ENCODE measurements around the gene BPHL.
"Not testable (repeated sequence)": the region's sequence is repeated elsewhere in the genome, so short reads cannot be mapped to it uniquely, and the experiment has no call there.

Gene BPHL

DNA sequence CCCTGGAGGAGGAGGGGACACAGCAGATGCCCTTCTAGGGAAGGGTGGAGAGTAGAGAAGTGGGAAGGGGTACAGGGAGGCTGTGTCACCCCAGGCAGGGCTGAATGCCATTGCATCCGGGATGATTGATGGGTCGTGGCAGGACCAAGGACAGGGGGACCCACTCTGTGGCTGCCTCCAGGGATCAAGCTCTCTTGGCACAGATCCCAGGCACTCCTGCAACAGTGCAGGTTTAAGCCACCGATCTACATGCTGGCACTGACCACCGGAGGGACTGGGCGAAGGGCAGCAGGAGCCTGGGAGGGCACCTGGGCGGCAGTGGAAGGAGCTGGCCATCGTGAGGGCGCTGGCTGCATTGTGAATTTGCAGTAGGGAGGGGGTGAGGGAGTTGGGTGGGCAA lies 61.4 kb downstream of the BPHL start:
- DNase-seq (ENCODE audit: low spot score), result not testable (repeated sequence)

DNA sequence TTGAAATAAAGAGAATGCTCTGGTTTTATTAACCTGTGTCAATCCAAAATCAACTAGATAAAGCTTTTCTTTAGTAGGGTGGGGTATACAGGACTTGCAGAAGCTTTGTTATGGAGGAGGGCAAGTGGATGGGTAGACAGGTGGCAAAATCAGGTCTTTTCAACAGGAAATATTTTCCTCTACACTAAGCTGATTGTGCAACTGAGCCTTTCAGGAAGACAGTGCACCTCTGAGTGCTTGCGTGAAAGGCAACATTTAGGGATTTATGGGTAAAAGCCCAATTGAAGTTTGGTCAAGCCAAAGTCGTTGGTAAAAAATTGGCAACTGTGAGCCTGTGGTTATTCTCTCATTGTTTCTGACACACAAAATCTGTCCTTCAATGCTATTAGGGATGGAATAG lies 62.6 kb downstream of the BPHL start:
- no peak for DNase-seq (ENCODE audit: low spot score)

DNA sequence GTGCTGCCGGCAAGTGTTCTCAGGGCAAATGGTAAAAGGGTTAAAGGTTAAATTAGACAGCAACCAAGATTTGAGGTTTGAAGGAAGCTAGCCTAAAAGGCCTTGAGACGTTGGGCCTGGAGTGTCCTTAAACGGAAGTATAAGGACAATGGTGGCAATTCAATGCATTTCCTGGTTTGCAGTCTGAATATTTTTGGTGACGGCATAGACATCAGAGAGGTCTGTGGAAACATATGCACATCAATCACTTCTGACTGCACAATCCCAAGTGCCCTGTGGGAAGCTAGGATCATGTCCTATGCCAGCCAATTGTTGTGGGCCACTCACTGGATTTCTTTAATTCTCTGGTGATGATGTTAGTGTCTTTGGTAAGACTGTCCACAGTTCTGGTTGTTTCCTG lies 64.6 kb downstream of the BPHL start:
- no peak for DNase-seq (ENCODE audit: low spot score)

DNA sequence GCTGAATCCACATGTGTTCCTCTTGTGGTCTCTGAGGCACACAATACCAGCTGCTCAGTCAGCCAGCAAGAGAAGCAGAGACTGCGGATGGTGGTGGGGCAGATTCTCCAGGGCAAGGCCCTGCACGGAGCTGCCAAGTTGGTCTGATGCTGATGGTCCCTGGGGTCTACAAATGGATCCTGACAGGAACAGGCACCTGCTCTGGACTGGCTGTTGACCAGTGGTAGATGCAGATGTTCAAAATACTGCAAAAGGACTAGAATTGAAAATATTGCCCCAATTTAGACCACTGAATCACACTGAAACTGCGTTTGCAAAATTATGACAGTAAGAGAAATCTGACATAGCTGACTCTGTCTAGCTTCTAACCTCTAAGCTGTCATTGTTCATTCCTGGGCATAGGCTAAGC lies 68.5 kb downstream of the BPHL start:
- DNase-seq (ENCODE audit: low spot score), result no peak

DNA sequence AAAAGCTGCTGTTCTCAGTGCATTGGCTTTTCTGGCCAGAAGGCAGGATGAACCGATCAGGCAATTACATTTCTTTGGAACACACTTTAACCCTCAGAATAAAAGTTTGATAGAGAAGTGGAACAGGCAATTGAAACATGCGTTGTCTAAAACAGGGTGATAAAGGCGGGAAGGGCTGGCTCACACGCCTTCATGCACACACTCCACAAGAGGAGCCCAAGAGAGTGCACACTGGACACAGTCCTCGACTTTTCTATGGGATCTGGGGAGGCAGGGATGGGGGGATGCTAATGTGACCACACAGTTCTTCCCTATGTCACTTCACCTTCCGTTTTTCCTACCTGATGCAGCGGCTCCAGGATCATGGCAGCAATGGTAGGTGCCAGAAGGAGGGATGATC lies 69.8 kb downstream of the BPHL start:
- no peak for DNase-seq (ENCODE audit: low spot score)

DNA sequence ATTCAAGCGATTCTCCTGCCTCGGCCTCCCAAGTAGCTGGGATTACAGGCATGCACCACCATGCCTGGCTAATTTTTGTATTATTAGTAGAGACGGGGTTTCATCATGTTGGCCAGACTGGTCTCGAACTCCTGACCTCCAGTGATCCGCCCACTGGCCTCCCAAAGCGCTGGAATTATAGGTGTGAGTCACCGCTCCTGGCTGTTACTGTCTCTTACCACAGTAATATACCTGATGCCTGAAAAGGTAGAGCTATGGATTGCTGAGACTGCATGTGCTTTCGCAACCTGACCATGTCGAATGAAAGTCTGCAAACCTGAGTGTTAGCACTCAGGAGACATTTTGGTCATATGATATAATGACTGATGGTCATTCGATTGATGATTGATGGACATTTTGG lies 70.7 kb downstream of the BPHL start:
- DNase-seq (ENCODE audit: low spot score), result not testable (repeated sequence)

DNA sequence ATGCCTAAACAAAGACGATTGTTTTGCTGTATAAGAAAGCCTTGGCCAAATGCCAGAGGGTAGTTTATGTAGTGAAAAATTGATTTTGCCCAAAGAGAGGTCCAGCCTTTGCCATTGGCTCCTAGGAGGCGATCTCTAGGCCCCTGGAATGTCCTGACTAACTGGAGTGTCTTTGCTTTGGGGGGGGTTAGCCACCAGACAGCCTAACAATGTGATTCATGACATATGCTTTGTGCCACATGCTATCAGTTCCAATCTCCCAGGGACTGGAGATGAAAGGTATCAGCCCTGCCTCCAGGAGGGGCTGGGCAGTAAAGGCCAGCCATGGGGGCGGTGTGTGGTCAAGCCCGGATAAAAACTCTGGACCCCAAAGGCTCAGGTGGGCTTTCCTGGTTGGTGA lies 71.5 kb downstream of the BPHL start:
- DNase-seq (ENCODE audit: low spot score), result no peak

DNA sequence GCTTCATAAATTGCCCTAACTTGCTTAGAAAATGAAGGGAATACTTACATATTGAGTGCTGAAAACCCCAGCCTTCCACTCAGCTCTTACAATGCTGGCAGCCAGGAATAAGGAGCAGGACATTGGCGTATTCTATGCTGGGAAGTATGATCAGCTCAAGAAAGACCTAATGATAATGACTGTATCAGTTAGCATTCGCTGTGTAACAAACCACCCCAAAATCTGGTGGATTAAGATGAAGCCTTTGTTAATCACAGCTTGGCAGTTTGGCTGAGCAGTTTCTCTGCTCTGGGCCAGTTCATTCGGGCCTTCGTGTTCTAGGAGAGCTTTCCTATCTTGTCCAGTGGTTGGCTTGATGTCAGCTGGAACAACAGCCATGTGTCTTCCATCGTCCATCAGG lies 72.3 kb downstream of the BPHL start:
- no peak for DNase-seq (ENCODE audit: low spot score)

DNA sequence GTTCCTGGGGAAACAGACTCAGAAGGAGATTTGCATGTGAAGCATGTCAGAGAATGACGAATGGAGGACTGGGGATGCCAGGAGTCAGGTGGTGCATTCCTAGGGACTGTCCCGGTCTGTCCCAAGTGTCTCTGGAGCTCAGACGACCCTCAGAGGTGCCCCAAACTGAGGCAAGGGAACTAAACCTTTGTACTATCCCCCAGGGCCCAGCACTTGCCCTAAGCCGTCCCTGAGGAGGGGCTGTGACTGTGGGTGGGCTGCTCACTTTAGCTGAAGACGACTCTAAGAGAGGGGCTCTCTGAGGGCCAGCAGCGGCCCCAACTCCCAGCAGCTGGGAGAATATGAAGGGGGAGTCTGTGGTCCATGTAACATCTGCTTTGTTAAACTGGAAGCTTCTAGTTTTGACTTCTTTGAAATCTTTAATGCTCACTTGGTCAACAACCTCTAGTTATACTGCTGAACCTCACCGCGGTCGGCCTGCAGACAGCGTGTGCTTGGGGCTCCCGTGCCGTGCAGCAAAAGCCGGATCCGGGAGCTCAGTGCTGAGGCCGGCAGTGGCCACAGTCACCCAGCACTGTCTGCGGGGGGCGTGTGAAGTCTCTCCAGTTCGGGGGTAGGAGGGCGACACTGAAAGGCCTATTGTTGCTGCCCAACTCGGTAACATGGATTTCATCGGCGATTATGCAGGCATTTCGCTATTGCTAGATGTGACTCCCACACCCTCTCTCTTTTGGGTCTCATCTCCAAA lies 74.8 kb downstream of the BPHL start:
- DNase-seq (ENCODE audit: low spot score), result no peak

DNA sequence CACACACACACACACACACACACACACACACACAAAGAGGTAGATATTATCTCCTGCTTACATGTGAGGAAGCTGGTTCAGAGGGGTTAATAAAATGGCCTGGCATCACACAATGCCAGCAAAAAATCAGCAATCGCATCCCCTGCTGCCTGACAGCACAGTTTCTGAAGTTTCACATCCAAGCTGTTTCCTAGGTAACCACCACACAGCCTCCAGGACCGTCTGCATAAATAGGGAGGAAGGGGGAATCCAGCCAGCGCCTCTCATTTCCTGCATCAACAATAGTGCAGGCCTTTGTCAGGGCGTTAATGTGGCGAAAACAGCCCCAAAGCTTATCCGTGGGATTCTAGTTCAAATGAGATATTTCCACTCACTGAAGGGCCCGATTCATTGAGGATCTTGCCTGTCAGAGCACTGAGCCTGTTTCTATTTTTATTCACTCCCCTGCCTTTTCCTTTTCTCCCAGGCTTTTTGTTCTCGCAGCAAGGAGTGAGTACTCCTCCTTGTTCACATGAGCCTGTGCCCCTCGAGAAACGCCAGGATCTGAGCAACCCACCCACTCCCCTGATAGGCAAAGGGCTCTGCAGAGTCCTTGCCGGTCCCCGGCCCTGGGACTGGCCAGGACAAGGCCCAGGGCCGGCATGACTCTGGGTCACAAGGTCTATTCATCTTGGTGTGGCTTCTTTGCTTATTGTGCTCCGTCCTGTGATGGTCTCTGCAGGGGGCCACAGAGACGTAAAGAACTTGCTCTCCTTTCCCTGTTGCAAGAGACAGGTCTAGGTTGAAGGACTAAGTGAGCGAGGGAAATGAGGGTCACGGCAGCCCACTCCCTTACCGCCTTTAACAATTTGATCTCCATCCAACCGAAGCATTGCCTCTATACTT lies 76.3 kb downstream of the BPHL start:
- no peak for DNase-seq (ENCODE audit: low spot score)

DNA sequence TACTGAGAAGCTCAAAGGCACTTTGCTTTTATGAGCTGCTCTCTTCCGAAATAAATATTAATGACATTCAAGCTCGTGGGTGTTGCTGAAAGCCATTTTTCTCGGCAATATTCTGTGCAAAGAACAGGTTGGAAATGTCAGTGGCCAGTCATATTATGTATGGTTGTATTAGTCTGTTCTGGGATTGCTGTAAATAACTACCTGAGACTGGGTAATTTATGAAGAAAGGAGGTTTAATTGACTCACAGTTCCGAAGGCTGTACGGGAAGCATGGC lies 76.8 kb downstream of the BPHL start:
- DNase-seq (ENCODE audit: low spot score), result no peak

DNA sequence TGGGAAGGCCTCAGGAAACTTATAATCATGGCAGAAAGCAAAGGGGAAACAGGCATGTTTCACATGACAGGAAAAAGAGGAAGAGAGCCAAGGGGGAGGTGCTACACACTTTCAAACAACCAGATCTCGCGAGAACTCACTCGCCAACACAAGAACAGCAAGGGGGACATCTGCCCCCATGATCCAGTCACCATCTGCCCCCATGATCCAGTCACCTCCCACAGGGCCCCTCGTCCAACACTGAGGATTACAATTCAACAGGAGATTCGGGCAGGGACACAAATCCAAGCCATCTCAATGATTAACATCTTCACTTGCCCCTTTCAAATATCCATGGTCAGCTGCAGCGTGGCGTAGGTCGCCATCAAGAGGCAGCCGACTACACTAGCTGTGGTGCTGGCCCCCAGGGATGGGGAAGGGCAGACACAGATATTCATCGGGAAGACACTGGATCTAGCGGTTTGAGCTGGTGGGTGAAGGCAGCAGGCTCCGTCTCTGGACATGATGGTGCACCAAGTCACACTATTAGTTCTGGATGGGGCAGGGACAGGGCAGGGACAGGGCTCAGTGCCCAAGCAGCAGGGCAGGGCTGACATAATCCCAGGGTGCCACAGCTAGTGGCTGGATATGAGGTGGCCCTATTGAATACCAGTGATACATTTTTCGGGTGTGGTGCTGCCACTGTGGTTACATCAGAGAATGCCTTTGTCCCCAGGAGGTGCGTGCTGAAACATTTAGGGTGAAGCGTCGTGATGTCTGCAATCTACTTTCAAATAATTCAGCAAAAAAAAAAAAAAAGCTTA lies 77.4 kb downstream of the BPHL start:
- DNase-seq (ENCODE audit: low spot score), result no peak

DNA sequence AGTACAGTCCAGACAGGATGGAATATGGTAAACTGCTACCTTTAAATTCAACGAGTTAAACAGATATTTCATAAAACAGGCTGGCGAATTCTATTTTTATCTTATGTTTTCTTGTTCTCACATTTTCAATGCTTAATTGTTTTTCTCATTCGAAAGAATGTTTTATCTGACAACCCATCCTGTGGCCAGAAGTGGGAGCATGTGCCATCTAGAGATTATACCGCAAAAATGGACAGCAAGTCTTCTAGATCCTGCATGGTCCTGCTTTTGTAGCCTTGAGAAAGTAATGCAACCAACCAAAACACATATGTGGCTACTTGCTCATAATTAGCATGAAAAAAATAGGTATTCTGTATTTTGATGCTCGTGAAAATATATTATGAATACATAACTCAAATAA lies 78.3 kb downstream of the BPHL start:
- no peak for DNase-seq (ENCODE audit: low spot score)

DNA sequence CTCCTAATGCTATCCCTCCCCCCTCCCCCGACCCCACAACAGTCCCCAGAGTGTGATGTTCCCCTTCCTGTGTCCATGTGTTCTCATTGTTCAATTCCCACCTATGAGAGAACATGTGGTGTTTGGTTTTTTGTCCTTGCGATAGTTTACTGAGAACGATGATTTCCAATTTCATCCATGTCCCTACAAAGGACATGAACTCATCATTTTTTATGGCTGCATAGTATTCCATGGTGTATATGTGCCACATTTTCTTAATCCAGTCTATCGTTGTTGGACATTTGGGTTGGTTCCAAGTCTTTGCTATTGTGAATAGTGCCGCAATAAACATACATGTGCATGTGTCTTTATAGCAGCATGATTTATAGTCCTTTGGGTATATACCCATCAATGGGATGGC lies 79.2 kb downstream of the BPHL start:
- not testable (repeated sequence) for DNase-seq (ENCODE audit: low spot score)

DNA sequence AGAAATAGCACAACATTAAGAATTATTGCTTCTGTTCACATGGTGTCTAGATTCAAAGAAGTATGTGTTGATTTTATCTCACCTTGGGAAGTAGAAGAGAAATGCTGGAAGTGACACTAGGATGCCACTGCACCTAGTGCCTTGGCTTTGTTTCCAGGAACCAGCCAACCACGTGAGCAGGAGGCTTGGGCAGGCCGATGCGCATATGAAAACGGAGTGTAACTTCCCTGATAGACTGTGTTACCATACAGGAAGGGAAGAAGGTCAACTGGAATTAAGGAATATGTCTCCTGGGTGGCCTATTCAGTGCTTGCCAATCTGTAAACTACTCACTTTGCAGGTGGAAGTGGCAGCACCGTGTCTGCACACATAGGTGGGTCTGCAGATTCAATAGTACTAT lies 80.9 kb downstream of the BPHL start:
- no peak for DNase-seq (ENCODE audit: low spot score)

DNA sequence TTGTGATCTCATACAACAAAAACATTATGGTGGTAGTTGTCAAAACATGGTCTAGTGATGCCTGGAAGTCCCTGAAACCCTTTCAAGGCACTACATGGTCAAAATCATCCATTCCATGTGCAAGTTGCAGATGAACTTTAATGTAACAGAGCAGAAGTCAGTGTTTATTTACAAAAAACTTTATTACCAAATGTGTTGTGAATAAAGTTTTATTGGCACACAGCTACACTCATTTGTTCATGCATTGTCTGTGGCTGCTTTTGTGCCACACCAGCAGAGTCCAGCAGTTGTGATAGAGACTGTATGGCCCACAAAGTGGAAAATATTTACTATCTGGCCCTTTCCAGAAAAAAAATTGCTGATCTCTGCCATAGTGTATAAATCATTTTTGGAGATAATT lies 82.2 kb downstream of the BPHL start:
- DNase-seq (ENCODE audit: low spot score), result no peak

DNA sequence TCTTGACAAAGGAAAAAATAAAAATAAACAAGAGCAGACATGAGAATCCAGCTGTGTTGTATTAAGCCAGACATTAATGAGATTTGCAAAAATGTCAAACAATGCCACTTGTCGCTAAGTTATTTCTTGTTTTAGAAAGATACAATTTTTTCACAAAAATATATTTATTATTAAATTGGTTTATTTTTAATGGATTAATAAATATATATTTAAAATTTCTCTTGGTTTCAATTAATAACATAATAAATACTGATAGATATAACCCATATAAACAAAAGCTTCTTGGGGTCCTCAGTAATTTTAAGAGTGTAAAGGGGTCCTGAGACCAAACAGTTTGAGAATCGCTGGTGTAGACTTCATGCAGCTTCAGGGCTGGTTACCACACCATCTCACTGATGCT lies 82.9 kb downstream of the BPHL start:
- no peak for DNase-seq (ENCODE audit: low spot score)

Measured in hepatic stellate cell (primary cell).